ENCODE results near the gene SUGP2.

Gene SUGP2

GRCh38 chr19:19064098-19064722, 30.9 kb upstream of the SUGP2 start:
- peak overlapping the region; percentile 62 for H3K4me3 ChIP-seq (ENCODE audit: low read depth, low read length)
- peak; percentile 59 for TF ChIP-seq CTCF (IDR thresholded peaks at IDR 0.05; ENCODE audit: borderline replicate concordance, insufficient read depth, low read depth, low read length)

- no peak for TF ChIP-seq CTCF (IDR thresholded peaks at IDR 0.05; ENCODE audit: borderline replicate concordance, insufficient read depth, low read depth, low read length)
- peak within 1 kb of the TSS; percentile 62 for H3K4me3 ChIP-seq (ENCODE audit: low read depth, low read length)
These were observed 30.1 kb upstream of the SUGP2 start, which contains the start of gene SLC25A42 for GRCh38 chr19:19063183-19064097. Gene SLC25A42, plus strand, starts transcription at chr19:19063994. Its CDS starts 32,131 bp downstream, at chr19:19096125.

GRCh38 chr19:19062454-19063182, 29.3 kb upstream of the SUGP2 start:
- TF ChIP-seq CTCF (IDR thresholded peaks at IDR 0.05; ENCODE audit: borderline replicate concordance, insufficient read depth, low read depth, low read length): no peak
- no peak overlapping the region for H3K4me3 ChIP-seq (ENCODE audit: low read depth, low read length)

- H3K4me3 ChIP-seq (ENCODE audit: low read depth, low read length): no peak overlapping the region
- TF ChIP-seq CTCF (IDR thresholded peaks at IDR 0.05; ENCODE audit: borderline replicate concordance, insufficient read depth, low read depth, low read length): no peak
These were observed 28.2 kb upstream of the SUGP2 start for GRCh38 chr19:19061506-19061905.

GRCh38 chr19:19059837-19060611, 26.7 kb upstream of the SUGP2 start:
- no peak overlapping the region for H3K4me3 ChIP-seq (ENCODE audit: low read depth, low read length)
- TF ChIP-seq CTCF (IDR thresholded peaks at IDR 0.05; ENCODE audit: borderline replicate concordance, insufficient read depth, low read depth, low read length): no peak

GRCh38 chr19:19059018-19059836, 25.9 kb upstream of the SUGP2 start:
- no peak overlapping the region for H3K4me3 ChIP-seq (ENCODE audit: low read depth, low read length)
- TF ChIP-seq CTCF (IDR thresholded peaks at IDR 0.05; ENCODE audit: borderline replicate concordance, insufficient read depth, low read depth, low read length): no peak
